Parathyroid adenoma (tissue), 2 donors: Measurements from ENCODE around the gene ACTRT2.

Experiments used
- H2AFZ ChIP-seq: fragments of 300-600 bp; sonication (generic); one replicate; pipeline ENCODE4 v1.7.0; 2017; ENCODE audit warnings: antibody characterized with exemption, mild to moderate bottlenecking
- H3K27ac ChIP-seq: fragments of 300-600 bp; sonication (generic); one replicate; pipeline ENCODE4 v1.7.0; 2017
- H3K27me3 ChIP-seq: fragments of 300-600 bp; sonication (generic); one replicate; pipeline ENCODE4 v1.7.0; 2017; ENCODE audit warnings: low read length; ENCODE audit not compliant: control insufficient read depth, insufficient read depth
- H3K36me3 ChIP-seq: fragments of 300-600 bp; sonication (generic); one replicate; pipeline ENCODE4 v1.7.0; 2017; ENCODE audit warnings: low read length; ENCODE audit not compliant: control insufficient read depth, insufficient read depth
- H3K4me1 ChIP-seq: fragments of 300-600 bp; sonication (generic); one replicate; pipeline ENCODE4 v1.7.0; 2017; ENCODE audit warnings: control low read depth
- H3K4me2 ChIP-seq: fragments of 300-600 bp; sonication (generic); one replicate; pipeline ENCODE4 v1.7.0; 2017; ENCODE audit warnings: low read length
- H3K4me3 ChIP-seq: fragments of 300-600 bp; sonication (generic); one replicate; pipeline ENCODE4 v1.7.0; 2017; ENCODE audit warnings: low read depth, low read length
- H3K79me2 ChIP-seq: fragments of 300-600 bp; sonication (generic); one replicate; pipeline ENCODE4 v1.7.0; 2017; ENCODE audit warnings: control low read depth
- H3K9ac ChIP-seq: fragments of 300-600 bp; sonication (generic); one replicate; pipeline ENCODE4 v1.7.0; 2017; ENCODE audit warnings: mild to moderate bottlenecking
- H3K9me3 ChIP-seq: fragments of 300-600 bp; sonication (generic); one replicate; pipeline ENCODE4 v1.7.0; 2017; ENCODE audit warnings: low read length; ENCODE audit not compliant: control insufficient read depth
- CTCF ChIP-seq: fragments of 300-600 bp; sonication (generic); IDR thresholded peaks from one replicate; pipeline ENCODE4 v1.7.0; 2017; ENCODE audit warnings: antibody characterized with exemption, mild to moderate bottlenecking
- donor health status: primary hyperparathyroidism.

ACTRT2 gene

GRCh38 chr1:2977886-2978611, 43.2 kb upstream of the ACTRT2 start:
- H3K79me2 ChIP-seq, result no peaks in the 10 kb centered on the region
- no peak overlapping the region for H2AFZ ChIP-seq
- H3K36me3 ChIP-seq, result no peaks in the 10 kb centered on the region
- no peaks in the 10 kb centered on the region for H3K4me1 ChIP-seq
- no peaks in the 10 kb centered on the region for H3K9me3 ChIP-seq
- no peak overlapping the region for H3K4me3 ChIP-seq
- H3K4me2 ChIP-seq, result no peak overlapping the region
- no peak overlapping the region for H3K9ac ChIP-seq
- H3K27me3 ChIP-seq, result no peaks in the 10 kb centered on the region
- no peak for TF ChIP-seq CTCF
- H3K27ac ChIP-seq, result no peak overlapping the region

GRCh38 chr1:2978691-2979190, 42.5 kb upstream of the ACTRT2 start:
- H3K27ac ChIP-seq, result no peak overlapping the region
- no peak overlapping the region for H3K9ac ChIP-seq
- no peak overlapping the region for H2AFZ ChIP-seq
- no peak for TF ChIP-seq CTCF
- no peaks in the 10 kb centered on the region for H3K36me3 ChIP-seq
- H3K4me2 ChIP-seq, result no peak overlapping the region
- no peak overlapping the region for H3K4me3 ChIP-seq
- H3K9me3 ChIP-seq, result no peaks in the 10 kb centered on the region
- no peaks in the 10 kb centered on the region for H3K79me2 ChIP-seq
- H3K4me1 ChIP-seq, result no peaks in the 10 kb centered on the region
- no peaks in the 10 kb centered on the region for H3K27me3 ChIP-seq

GRCh38 chr1:2979191-2980072, 41.8 kb upstream of the ACTRT2 start:
- Histone ChIP-seq H3K4me3 (no peak overlapping the region), H3K27me3 (no peaks in the 10 kb centered on the region), H3K9ac (no peak overlapping the region), H3K27ac (no peak overlapping the region), H3K79me2 (no peaks in the 10 kb centered on the region), H3K9me3 (no peaks in the 10 kb centered on the region), H3K4me1 (no peaks in the 10 kb centered on the region), H2AFZ (no peak overlapping the region), H3K36me3 (no peaks in the 10 kb centered on the region), H3K4me2 (no peak overlapping the region)
- no peak for TF ChIP-seq CTCF

- no peak overlapping the region for H3K27ac ChIP-seq
- no peak overlapping the region for H3K9ac ChIP-seq
- H2AFZ ChIP-seq, result no peak overlapping the region
- no peaks in the 10 kb centered on the region for H3K79me2 ChIP-seq
- no peak overlapping the region for H3K4me3 ChIP-seq
- no peaks in the 10 kb centered on the region for H3K4me1 ChIP-seq
- no peaks in the 10 kb centered on the region for H3K27me3 ChIP-seq
- H3K4me2 ChIP-seq, result no peak overlapping the region
- TF ChIP-seq CTCF, result no peak
- no peaks in the 10 kb centered on the region for H3K9me3 ChIP-seq
- H3K36me3 ChIP-seq, result no peaks in the 10 kb centered on the region
These were observed 41.0 kb upstream of the ACTRT2 start for GRCh38 chr1:2980073-2980791.
